Coronary artery (tissue), 2 donors: ENCODE data around the gene SERAC1.
"Not testable (repeated sequence)": the region's sequence is repeated elsewhere in the genome, so short reads cannot be mapped to it uniquely, and the experiment has no call there.

ENCODE experiments used
- DNase-seq: peaks from one replicate; pipeline ENCODE4 v3.0.0-alpha.2; 2017; ENCODE audit warnings: low spot score
- H3K27ac ChIP-seq, 2 donors: fragments of 200-600 bp; sonication (generic); one replicate each; pipeline ENCODE4 v1.5.1; 2016 to 2019
- H3K4me3 ChIP-seq: fragments of 200-600 bp; sonication (generic); 2 replicates; pipeline ENCODE4 v1.5.1; 2016; ENCODE audit warnings: mild to moderate bottlenecking, moderate library complexity
- TF ChIP-seq, protein P1 (sequence below): fragments of 200-600 bp; sonication (generic); IDR thresholded peaks from one replicate; pipeline ENCODE4 v1.5.1; 2019; ENCODE audit warnings: antibody characterized with exemption

Gene SERAC1

DNA sequence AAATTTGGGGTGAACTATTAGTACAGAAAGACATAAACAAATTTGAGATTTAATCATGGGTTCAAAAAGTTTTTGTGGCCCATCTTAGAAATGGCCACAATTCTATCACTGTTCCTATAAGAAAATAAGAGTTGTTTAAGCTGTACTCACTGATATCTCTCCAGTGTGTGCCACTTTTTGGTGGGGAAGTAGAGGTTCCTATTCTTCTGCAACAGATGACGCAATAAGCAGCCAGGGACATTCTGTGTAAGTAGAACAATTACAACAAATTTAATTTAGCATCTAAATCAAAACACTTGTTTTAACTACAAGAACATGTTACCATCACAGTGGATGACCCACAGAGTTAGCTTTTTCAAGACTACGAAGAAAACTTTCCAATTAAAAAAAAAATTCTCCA is 9.9 kb downstream of the SERAC1 start:
- TF ChIP-seq, protein P1, sequence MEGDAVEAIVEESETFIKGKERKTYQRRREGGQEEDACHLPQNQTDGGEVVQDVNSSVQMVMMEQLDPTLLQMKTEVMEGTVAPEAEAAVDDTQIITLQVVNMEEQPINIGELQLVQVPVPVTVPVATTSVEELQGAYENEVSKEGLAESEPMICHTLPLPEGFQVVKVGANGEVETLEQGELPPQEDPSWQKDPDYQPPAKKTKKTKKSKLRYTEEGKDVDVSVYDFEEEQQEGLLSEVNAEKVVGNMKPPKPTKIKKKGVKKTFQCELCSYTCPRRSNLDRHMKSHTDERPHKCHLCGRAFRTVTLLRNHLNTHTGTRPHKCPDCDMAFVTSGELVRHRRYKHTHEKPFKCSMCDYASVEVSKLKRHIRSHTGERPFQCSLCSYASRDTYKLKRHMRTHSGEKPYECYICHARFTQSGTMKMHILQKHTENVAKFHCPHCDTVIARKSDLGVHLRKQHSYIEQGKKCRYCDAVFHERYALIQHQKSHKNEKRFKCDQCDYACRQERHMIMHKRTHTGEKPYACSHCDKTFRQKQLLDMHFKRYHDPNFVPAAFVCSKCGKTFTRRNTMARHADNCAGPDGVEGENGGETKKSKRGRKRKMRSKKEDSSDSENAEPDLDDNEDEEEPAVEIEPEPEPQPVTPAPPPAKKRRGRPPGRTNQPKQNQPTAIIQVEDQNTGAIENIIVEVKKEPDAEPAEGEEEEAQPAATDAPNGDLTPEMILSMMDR, result no peak
- Histone ChIP-seq H3K4me3 (no peak overlapping the region), H3K27ac (no peak overlapping the region)
- DNase-seq, result no peak

DNA sequence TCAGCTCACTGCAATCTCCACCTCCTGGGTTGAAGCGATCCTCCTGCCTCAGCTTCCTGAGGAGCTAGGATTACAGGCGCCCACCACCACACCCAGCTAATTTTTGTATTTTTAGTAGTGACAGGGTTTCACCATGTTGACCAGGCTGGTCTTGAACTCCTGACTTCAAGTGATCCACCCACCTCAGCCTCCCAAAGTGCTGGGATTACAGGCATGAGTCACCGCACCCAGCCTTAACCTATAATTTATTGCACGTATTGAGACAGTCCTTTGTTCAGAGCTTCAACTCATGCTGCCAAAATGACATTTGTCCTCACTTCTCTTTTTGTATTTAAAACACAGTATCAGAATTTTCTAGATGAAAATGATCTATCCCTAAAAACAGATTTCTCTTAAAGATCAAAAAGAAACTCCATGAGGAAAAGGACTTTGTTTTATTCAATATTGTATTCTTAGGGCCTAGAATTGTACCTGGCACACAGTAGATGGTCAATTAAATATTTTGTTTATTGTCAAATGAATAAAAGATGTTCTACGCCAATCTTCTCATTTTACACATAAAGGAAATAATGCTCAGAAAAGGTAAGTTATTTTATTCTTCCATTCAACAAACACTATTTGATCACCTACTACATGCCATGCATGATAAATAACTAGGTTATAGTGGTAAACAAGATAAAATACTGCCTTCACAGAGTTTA is 10.8 kb downstream of the SERAC1 start:
- no peak for DNase-seq
- no peak overlapping the region for H3K27ac ChIP-seq
- TF ChIP-seq, protein P1, result no peak
- H3K4me3 ChIP-seq, result no peak overlapping the region

DNA sequence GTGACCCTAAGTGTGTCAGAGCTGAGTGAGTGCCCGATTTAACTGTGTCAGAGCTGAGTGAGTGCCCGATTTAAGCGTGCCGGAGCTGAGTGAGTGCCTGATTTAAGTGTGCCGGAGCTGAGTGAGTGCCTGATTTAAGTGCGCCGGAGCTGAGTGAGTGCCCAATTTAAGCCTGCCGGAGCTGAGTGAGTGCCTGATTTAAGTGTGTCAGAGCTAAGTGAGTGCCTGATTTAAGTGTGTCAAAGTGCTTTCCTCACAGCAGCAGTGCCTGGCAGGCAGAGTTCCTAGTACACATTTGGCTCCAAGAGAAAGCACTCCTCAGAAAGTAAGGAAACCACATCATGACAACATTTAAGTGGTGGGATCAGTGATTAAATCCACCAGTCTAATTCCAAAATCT is 13.2 kb downstream of the SERAC1 start:
- H3K27ac ChIP-seq, result no peak overlapping the region
- H3K4me3 ChIP-seq, result no peak overlapping the region
- TF ChIP-seq, protein P1, result no peak
- no peak for DNase-seq

DNA sequence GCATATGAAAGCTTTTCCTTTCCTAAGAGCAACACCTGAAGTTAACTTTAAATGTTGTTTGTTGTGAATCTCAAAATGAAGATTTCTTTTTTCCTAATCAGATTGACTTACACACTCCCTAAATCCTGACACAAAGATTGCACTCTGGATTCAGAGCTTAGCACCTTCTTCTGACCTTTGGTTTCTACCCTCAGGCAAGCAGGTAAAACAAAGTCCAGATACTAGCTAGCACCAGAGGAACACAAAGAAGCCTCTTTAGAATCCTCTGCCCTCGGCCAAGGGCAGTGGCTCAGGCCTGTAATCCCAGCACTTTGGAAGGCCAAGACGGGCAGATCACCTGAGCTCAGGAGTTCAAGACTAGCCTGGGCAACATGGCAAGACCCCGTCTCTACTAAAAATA is 14.5 kb downstream of the SERAC1 start:
- H3K4me3 ChIP-seq, result no peak overlapping the region
- H3K27ac ChIP-seq, result no peak overlapping the region
- TF ChIP-seq, protein P1, result no peak
- no peak for DNase-seq

DNA sequence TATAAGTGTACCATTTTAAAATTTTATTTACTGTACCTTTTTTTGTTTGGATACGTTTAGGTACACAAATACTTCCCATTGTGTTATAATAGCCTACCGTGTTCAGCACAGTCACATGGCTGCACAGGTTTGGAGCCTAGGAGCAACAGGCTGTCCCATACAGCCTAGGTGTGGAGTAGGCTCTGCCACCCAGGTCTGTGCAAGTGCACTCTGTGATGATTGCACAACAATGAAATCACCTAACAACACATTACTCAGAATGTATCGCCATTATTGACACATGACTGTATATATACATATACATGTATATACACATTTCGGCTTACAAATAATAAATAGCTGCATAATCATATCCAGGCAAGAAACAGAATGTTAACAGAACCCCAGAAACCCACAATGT is 15.4 kb downstream of the SERAC1 start:
- TF ChIP-seq, protein P1, result no peak

DNA sequence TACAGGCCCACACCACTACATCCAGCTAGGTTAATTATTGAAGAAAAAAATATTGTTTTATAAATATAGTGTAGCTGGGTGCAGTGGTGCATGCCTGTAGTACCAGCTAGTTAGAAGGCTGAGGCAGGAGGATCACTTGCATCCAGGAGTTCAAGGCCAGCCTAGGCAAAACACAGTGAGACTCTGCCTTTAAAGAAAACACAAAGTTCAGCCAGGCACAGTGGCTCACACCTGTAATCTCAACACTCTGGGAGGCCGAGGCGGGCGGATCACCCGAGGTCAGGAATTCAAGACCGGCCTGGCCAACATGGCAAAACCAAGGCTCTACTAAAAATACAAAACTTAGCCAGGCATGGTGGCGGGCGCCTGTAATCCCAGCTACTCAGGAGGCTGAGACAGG is 16.0 kb downstream of the SERAC1 start:
- H3K27ac ChIP-seq, DNase-seq: not testable (repeated sequence)

More for the DNA sequence above, 15.4 kb downstream of the SERAC1 start:
- no peak for DNase-seq
- Histone ChIP-seq H3K27ac (no peak overlapping the region), H3K4me3 (no peak overlapping the region)

DNA sequence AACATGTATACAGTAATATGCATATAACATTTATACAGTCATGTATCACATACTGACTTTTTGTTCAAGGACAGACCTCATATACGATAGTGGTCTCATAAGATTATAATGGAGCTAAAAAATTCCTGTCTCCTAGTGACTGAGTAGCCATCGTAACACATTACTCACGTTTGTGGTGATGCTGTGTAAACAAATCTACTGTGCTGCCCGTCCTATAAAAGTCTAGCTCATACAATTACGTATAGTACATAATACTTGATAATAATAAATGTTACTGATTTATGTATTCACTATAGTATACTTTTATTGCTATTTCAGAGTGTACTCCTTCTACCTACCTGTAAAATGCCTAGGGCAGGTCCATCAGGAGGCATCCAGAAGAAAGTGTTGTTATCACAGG is 17.4 kb downstream of the SERAC1 start:
- DNase-seq, result no peak
- TF ChIP-seq, protein P1, result no peak
- Histone ChIP-seq H3K27ac (no peak overlapping the region), H3K4me3 (no peak overlapping the region)

More for the DNA sequence above, 16.0 kb downstream of the SERAC1 start:
- not testable (repeated sequence) for H3K4me3 ChIP-seq
